Measurements from ENCODE around the gene CXXC5.
"Not testable (repeated sequence)": the region's sequence is repeated elsewhere in the genome, so short reads cannot be mapped to it uniquely, and the experiment has no call there.

The CXXC5 gene

DNA sequence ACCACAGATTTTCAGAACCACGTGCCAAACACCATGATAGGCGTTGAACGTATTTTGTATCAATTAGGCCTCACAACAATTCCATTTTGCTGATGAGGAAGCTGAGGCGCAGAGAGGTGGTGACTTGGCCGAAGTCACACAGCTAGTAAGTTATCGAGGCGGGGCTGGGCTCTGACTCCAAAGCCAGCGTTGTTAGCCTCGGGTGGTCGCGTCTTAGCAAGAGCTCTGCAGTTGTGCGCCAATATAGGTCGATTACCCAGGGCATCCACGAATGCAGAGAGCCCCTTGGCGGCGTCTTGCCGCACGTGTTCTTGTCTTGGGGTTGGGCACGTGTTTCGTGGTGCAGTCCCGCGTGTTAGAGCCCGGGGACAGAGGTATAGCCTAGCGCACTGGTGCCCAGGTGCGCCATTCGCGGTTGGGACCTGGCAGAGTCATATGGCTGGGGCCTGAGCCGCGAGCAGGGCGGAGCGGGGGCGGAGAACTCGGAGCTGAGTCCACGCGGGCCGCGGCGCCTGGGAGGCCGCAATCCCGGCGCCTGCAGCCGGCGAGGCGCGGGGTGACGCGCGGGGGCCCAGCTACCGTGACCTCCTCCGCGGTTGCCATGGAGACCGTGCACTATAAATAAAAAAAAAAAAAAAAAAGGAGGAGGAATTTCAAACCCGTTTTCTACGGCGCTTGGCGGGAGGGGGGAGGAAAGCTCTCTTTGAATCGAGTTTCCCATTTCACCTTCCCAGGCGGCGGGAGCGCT, 62.3 kb downstream of the CXXC5 start:
- peak; percentile 72 for DNase-seq (ENCODE audit: low read depth)

DNA sequence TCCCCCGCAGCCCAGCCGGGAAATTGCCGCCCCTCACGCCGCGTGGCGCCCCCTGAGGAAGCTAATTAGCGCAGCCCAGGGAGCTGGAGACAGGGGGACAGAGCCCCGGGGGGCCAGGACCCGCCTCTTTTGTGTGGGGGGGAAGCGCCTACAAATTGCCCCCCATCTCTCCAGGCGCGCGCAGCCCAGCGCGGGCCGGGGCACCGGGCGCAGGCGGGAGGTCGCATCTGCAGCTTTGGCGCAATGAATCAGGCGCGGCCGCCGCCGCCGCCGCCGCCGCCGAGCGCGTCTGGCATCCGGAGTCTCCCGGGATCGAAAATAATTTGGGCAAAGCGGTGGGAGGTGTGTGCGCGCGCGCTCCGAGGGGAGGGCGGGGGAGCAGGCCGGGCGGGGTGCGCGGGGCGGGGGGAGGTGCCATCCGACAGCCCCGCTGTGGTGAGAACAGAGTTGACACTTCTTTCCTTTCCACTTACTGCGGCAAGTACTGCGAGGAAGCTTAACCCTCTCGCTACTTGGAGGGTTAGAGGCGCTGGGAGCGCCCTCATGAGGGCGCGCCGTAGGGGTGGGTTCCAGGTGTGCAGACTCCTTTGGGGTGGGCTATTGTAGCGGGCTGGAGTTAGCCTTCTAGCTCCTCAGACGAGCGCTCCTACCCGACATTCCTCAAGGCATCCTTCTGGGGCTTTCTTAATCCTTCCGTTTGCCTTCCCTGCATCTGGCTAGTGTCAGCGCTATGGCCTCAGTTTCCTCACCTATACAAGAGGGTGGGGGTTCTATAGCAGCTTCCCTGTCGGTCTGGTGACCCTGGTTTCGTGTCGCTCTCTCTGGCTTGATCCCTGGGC, 63.1 kb downstream of the CXXC5 start:
- no peak for DNase-seq (ENCODE audit: low read depth)

DNA sequence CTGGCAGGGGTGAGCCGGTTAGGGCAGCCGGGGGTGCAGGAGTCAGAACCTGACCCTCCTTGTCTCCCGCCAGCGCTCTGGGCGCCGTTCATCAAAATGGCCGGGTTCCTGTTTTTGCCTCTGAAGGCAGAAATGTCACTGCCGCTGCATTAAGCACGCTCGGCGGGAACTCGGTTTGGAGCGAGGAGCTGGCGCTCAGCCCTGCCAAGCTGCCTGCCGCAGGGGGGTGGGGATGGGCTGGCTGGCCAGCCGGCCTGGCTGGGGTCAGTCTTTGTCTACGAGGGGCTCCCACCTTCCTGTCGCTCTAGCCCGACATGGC, 63.7 kb downstream of the CXXC5 start:
- no peak for DNase-seq (ENCODE audit: low read depth)

- DNase-seq (ENCODE audit: low read depth): no peak
Observed at GRCh38 chr5:139712412-139712811, 64.3 kb downstream of the CXXC5 start.

DNA sequence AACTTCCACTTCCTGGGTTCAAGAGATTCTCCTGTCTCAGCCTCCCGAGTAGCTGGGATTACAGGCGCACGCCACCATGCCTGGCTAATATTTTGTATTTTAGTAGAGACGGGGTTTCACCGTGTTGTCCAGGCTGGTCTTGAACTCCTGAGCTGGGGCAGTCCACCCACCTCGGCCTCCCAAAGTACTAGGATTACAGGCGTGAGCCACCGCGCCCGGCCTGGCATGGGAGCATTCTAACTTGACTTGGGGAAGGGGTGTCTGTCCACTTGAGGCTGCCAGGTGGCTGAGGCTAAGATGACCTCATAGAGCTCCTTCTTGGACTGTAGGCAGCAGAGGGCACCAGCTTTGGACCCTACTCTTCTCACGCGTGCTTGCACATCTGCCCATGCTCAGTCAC, 65.7 kb downstream of the CXXC5 start:
- not testable (repeated sequence) for DNase-seq (ENCODE audit: low read depth)

DNA sequence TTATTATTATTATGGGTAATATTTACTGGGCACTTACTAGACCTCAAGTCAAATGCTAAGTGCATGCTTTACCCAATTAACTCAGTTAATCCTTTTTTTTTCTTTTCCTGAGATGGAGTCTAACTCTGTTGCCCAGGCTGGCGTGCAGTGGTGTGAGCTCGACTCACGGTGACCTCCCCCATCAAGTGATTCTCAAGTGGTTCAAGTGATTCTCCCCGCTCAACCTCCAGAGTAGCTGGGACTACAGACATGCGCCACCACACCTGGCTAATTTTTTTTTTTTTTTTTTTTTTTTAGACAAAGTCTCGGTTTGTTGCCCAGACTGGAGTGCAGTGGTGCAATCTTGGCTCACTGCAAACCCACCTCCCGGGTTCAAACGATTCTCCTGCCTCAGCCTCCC, 69.1 kb downstream of the CXXC5 start:
- no peak for DNase-seq (ENCODE audit: low read depth)

DNA sequence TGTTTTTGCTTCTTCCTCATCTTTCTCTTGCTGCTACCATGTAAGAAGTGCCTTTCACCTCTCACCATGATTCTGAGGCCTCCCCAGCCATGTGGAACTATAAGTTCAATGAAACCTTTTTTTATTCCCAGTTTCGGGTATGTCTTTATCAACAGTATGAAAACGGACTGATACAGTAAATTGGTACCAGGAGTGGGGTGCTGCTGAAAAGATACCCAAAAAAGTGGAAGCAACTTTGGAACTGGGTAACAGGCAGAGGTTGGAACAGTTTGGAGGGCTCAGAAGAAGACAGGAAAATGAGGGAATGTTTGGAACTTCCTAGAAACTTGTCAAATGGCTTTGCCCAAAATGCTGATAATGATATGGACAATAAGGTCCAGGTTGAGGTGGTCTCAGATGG, 70.3 kb downstream of the CXXC5 start:
- not testable (repeated sequence) for DNase-seq (ENCODE audit: low read depth)

DNA sequence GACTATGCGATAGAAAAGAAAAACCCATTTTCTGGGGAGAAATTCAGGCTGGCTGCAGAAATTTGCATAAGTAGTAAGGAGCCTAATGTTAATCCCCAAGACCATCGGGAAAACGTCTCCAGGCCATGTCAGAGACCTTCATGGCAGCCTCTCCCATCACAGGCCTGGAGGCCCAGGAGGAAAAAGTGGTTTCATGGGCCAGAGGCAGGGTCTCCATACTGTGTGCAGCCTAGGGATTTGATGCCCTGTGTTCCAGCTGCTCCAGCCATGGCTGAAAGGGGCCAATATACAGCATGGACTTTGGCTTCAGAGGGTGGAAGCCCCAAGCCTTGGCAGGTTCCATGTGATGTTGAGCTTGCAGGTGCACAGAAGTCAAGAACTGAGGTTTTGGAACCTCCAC, 71.8 kb downstream of the CXXC5 start:
- DNase-seq (ENCODE audit: low read depth): not testable (repeated sequence)

- no peak for DNase-seq (ENCODE audit: low read depth)
Observed at GRCh38 chr5:139723986-139724587, 75.9 kb downstream of the CXXC5 start.

DNA sequence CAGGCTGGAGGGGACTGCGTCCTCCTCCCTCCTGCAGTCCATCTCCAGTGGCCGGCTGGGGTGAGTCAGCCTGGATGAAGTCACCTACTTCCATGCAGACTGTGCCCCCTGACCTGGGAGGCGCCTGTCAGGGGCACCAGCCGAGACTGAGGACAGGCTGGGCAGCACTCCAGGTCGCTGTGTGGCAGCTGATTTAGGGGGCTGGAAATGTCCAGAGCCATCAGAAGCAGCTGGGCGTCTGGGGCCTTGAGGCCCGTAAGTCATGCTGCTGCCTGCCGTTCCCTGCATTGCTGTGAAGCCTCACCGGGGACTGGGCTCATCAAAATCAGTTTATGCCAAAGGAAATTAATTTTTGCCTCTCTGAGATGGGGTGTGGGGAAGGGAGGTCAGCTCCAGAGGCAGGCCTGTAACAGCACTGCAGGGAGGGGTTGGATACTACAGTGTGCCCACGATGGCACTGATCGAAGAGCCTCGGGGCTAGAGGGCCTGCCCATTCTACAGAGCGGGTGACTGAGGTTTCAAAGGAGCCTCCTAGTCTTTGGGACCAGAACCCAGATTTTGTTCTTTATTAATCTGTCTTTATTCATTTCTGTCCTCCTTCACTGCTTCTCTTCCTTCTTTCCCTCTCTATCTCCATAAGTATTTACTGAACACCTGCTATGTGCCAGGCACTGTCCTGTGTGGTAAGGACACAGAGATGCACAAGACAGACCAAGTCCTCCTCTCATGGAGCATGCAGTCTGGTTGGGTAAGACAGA, 77.1 kb downstream of the CXXC5 start:
- peak; percentile 72 for DNase-seq (ENCODE audit: low read depth)

DNA sequence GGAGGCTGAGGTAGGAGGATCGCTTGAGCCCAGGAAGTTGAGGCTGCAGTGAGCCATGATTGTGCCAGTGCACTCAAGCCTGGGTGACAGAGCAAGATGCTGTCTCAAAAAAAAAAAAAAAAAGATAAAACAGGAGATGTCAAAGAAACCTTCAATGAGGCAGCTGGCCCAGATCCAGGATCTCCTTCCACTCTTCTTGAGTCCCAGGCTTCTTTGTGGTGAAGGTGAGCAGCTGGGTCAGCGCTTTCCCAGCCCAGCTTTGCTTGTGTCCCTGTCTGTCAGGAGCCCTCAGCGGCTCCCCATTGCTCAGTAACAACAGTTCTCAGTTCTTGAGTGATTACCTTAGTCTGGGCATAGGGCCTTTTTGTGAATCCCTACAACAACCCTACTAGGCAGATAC, 78.1 kb downstream of the CXXC5 start:
- no peak for DNase-seq (ENCODE audit: low read depth)

- DNase-seq (ENCODE audit: low read depth): not testable (repeated sequence)
Observed at GRCh38 chr5:139727615-139728014, 79.5 kb downstream of the CXXC5 start.

GRCh38 chr5:139731281-139731680, 83.1 kb downstream of the CXXC5 start:
- no peak for DNase-seq (ENCODE audit: low read depth)

DNA sequence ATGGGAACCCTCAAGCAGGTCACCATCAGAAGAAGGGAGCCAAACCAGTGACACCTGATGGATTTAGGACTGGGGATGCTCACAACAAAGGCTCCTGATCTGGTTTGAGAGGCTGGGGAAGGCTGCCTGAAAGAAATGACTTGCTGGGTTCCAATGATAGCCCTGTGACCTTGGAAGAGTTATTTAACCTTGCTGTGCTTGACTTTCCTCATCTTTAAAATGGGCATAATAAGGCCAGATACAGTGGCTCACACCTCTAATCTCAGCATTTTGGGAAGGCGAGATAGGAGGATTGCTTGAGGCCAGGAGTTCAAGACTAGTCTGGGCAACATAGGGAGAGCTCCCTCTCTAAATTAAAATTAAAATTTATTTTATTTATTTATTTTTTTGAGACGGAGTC, 83.9 kb downstream of the CXXC5 start:
- no peak for DNase-seq (ENCODE audit: low read depth)

DNA sequence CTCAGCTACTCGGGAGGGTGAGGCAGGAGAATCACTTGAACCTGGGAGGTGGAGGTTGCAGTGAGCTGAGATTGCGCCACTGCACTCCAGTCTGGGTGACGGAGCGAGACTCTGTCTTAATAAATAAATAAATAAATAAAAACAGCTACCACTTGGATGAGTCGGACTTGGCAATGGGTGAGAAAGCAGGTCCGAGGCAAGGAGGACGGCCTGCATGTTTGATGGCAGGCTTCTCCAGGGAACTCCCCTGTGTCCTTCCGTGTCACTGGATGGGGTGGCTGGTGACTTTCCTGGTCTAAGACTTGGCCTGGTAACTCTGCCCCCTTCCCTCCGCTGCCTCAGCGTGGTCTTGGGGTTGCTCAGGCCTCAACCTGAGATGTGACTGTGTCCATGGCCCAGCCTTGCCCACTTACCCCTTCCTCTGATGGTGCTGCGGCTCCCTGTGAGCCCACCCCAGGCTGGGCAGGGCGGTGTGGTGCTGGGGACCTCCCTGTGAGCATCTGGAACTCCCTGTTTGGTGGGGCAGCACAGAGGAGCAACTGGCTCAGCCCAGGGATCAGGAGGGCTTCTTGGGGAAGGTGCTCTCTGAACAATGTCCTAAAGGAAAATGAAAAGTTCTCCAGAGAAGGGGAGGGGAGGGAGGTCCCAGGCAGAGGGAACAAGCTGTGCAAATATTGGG, 85.0 kb downstream of the CXXC5 start:
- peak; percentile 49 for DNase-seq (ENCODE audit: low read depth)

Measured in amniotic epithelial cell (primary cell).